ENCODE results near the gene SRPX2.

The SRPX2 gene

DNA sequence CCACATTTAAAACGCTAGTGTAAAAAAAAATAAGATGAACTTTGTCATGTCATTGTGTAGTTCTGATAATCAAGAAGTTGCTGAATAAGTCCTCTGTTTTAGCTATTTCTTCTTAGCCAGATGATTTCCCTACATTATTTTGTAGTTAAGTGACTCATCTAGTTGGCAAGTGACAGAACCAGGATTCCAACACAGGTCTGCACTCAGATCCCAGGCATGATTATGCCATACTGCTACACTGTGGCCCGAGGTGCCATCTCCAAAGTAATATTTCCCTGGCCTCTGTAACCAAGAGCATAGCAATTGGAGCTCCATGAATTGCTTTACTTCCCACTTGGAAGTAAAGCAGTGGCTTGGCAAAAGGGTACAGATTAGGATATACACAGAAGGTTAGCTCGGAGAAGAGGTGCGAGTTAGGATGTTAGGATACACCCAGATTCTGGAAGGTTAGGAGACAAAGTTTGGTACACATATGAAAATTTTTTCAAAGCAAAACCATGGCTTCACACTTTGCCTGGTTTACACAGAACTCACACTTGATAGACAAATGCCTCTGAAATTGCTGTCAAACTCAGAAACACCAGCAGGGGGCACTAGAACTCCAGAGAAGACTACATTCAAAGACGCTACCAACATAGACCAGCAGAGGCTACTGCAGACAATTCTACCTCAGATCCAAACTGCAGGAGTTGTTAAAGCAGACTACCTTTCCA, 41.4 kb downstream of the SRPX2 start (continued):
- peak; percentile 91 for TF ChIP-seq CTCF (tag by site-specific recombination; IDR thresholded peaks at IDR 0.05)
- no peak for TF ChIP-seq ZNF133 (tag by site-specific recombination; IDR thresholded peaks at IDR 0.05)
- no peak for TF ChIP-seq EGR2 (tag by site-specific recombination; IDR thresholded peaks at IDR 0.05; ENCODE audit: low read depth)
- TF ChIP-seq ZNF18 (tag by site-specific recombination; IDR thresholded peaks at IDR 0.05) = peak; percentile 87
- TF ChIP-seq ZNF48 (tag by site-specific recombination; IDR thresholded peaks at IDR 0.05) = no peak
- no peak for TF ChIP-seq REPIN1 (tag by site-specific recombination; IDR thresholded peaks at IDR 0.05; ENCODE audit: low read depth)
- TF ChIP-seq, protein P1, sequence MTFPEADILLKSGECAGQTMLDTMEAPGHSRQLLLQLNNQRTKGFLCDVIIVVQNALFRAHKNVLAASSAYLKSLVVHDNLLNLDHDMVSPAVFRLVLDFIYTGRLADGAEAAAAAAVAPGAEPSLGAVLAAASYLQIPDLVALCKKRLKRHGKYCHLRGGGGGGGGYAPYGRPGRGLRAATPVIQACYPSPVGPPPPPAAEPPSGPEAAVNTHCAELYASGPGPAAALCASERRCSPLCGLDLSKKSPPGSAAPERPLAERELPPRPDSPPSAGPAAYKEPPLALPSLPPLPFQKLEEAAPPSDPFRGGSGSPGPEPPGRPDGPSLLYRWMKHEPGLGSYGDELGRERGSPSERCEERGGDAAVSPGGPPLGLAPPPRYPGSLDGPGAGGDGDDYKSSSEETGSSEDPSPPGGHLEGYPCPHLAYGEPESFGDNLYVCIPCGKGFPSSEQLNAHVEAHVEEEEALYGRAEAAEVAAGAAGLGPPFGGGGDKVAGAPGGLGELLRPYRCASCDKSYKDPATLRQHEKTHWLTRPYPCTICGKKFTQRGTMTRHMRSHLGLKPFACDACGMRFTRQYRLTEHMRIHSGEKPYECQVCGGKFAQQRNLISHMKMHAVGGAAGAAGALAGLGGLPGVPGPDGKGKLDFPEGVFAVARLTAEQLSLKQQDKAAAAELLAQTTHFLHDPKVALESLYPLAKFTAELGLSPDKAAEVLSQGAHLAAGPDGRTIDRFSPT (tag by site-specific recombination; IDR thresholded peaks at IDR 0.05) = no peak
- no peak for TF ChIP-seq ZNF416 (tag by site-specific recombination; IDR thresholded peaks at IDR 0.05)
- TF ChIP-seq ZEB2 (tag by site-specific recombination; IDR thresholded peaks at IDR 0.05) = no peak
- no peak for TF ChIP-seq ZNF610 (tag by site-specific recombination; IDR thresholded peaks at IDR 0.05; ENCODE audit: borderline replicate concordance)
- peak; percentile 98 for TF ChIP-seq ZNF654 (tag by site-specific recombination; IDR thresholded peaks at IDR 0.05; ENCODE audit: low read depth)
- TF ChIP-seq ZNF549 (tag by site-specific recombination; IDR thresholded peaks at IDR 0.05) = no peak
- TF ChIP-seq, protein P2, sequence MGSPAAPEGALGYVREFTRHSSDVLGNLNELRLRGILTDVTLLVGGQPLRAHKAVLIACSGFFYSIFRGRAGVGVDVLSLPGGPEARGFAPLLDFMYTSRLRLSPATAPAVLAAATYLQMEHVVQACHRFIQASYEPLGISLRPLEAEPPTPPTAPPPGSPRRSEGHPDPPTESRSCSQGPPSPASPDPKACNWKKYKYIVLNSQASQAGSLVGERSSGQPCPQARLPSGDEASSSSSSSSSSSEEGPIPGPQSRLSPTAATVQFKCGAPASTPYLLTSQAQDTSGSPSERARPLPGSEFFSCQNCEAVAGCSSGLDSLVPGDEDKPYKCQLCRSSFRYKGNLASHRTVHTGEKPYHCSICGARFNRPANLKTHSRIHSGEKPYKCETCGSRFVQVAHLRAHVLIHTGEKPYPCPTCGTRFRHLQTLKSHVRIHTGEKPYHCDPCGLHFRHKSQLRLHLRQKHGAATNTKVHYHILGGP (tag by site-specific recombination; IDR thresholded peaks at IDR 0.05) = no peak

DNA sequence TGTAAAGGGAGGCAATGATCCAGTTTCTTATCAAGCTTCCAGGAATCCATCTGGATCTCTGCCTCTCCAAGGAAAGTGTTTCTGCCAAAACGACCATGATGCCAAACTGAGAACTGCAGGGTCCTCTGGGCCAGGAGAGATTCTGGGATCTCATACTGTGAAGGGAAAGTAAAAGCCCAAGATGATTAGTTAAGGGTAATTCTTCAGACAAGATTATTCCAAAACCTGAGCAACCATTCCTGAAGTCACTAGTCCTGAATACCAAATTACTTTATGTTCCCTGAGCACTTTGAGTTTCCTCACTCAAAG, 42.0 kb downstream of the SRPX2 start:
- H3K36me3 ChIP-seq (ENCODE audit: control insufficient read depth in 2 of 2, insufficient read depth in 1 of 2, low read length in 2 of 2) = peaks cover 0 to 30% of the 10 kb centered on the region in 2 experiments; a peak in 2 of 3 replicates
- H3K9me3 ChIP-seq (ENCODE audit: control insufficient read depth, insufficient read depth, low read depth, low read length) = no peaks in the 10 kb centered on the region
- no peak overlapping the region for H3K27ac ChIP-seq (ENCODE audit: extremely low read depth, low read depth, low read length)
- ChIA-PET CTCF (interaction anchor here (0.6 to 21.6 kb wide), 35 partner anchors 9 to 734 kb away, joined by 3 to 540 read pairs (median 5); partner anchors contain the start of gene SYTL4), POLR2A (no interaction called here)
- no peaks in the 10 kb centered on the region for H3K4me1 ChIP-seq (ENCODE audit: control insufficient read depth, insufficient read depth, low read length)
- no peak overlapping the region for H3K4me3 ChIP-seq (ENCODE audit: low read depth, low read length)
- TF ChIP-seq ZNF544 (tag by site-specific recombination; IDR thresholded peaks at IDR 0.05) (no peak), ZNF19 (tag by site-specific recombination; IDR thresholded peaks at IDR 0.05; ENCODE audit: low read depth) (no peak), ZNF664 (tag by site-specific recombination; IDR thresholded peaks at IDR 0.05) (no peak), ZNF132 (tag by site-specific recombination; IDR thresholded peaks at IDR 0.05; ENCODE audit: borderline replicate concordance) (no peak), BCL11A (tag by site-specific recombination; IDR thresholded peaks at IDR 0.05; ENCODE audit: low read depth) (no peak), ZNF610 (tag by site-specific recombination; IDR thresholded peaks at IDR 0.05; ENCODE audit: borderline replicate concordance) (no peak), KLF8 (tag by site-specific recombination; IDR thresholded peaks at IDR 0.05) (no peak), OVOL3 (tag by site-specific recombination; IDR thresholded peaks at IDR 0.05) (no peak), ZNF302 (tag by site-specific recombination; IDR thresholded peaks at IDR 0.05; ENCODE audit: low read depth) (no peak), ZNF133 (tag by site-specific recombination; IDR thresholded peaks at IDR 0.05) (no peak), ZNF175 (tag by site-specific recombination; IDR thresholded peaks at IDR 0.05) (no peak), KLF9 (tag by site-specific recombination; IDR thresholded peaks at IDR 0.05; ENCODE audit: low read depth) (no peak), ZNF16 (tag by site-specific recombination; IDR thresholded peaks at IDR 0.05; ENCODE audit: low read depth) (no peak), ZSCAN23 (tag by site-specific recombination; IDR thresholded peaks at IDR 0.05) (no peak), ZNF529 (tag by site-specific recombination; IDR thresholded peaks at IDR 0.05; ENCODE audit: insufficient replicate concordance) (no peak)
- TF ChIP-seq, protein P3, sequence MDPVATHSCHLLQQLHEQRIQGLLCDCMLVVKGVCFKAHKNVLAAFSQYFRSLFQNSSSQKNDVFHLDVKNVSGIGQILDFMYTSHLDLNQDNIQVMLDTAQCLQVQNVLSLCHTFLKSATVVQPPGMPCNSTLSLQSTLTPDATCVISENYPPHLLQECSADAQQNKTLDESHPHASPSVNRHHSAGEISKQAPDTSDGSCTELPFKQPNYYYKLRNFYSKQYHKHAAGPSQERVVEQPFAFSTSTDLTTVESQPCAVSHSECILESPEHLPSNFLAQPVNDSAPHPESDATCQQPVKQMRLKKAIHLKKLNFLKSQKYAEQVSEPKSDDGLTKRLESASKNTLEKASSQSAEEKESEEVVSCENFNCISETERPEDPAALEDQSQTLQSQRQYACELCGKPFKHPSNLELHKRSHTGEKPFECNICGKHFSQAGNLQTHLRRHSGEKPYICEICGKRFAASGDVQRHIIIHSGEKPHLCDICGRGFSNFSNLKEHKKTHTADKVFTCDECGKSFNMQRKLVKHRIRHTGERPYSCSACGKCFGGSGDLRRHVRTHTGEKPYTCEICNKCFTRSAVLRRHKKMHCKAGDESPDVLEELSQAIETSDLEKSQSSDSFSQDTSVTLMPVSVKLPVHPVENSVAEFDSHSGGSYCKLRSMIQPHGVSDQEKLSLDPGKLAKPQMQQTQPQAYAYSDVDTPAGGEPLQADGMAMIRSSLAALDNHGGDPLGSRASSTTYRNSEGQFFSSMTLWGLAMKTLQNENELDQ (tag by site-specific recombination; IDR thresholded peaks at IDR 0.05; ENCODE audit: low read depth) = no peak

All from HEK293 (cell line).